ENCODE results near the gene DNAJB6. TPM values are rescaled to one million over a fixed set of nuclear protein-coding genes. Genes with fewer than 3 reads are reported as not detected.

The DNAJB6 gene
- total RNA-seq, 1 donor from 2014 or later = 97.2 TPM

DNA sequence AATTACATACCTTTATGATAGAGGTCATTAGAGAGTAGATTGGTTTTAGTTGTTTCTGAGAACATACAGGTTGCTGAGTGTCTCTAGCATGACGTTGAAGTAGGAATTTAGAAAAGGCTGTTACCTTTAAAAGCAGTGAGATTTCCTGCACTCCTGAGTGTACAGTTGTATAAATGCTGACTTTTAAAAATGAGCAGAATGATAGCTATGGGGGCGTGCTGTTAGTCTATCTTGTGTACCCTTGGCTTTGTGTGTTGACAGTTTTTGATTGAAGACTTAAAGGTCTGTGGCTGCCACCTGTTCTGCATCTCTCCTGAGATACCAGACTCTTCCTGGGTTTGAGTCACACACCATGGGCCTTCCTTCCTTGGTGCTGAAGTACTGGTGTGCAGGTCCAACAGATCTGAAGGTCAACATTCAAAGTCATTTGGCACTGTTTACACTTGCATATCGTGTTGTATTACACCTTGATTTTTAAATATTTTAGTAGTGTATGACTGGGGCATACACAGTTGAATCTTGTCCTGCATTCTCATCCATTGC lies 23.8 kb downstream of the DNAJB6 start:
- Mint-ChIP-seq H3K4me1 (ENCODE audit: unreplicated experiment) (peaks cover 37% of the 10 kb centered on the region), H3K27me3 (no peaks in the 10 kb centered on the region), H3K36me3 (peaks cover 41% of the 10 kb centered on the region), H3K9me3 (no peaks in the 10 kb centered on the region), H3K4me3 (no peak overlapping the region), H3K27ac (peak overlapping the region; percentile 49)
- TF ChIP-seq, protein P1, sequence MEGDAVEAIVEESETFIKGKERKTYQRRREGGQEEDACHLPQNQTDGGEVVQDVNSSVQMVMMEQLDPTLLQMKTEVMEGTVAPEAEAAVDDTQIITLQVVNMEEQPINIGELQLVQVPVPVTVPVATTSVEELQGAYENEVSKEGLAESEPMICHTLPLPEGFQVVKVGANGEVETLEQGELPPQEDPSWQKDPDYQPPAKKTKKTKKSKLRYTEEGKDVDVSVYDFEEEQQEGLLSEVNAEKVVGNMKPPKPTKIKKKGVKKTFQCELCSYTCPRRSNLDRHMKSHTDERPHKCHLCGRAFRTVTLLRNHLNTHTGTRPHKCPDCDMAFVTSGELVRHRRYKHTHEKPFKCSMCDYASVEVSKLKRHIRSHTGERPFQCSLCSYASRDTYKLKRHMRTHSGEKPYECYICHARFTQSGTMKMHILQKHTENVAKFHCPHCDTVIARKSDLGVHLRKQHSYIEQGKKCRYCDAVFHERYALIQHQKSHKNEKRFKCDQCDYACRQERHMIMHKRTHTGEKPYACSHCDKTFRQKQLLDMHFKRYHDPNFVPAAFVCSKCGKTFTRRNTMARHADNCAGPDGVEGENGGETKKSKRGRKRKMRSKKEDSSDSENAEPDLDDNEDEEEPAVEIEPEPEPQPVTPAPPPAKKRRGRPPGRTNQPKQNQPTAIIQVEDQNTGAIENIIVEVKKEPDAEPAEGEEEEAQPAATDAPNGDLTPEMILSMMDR (conservative IDR thresholded peaks at IDR 0.05) = no peak
- DNase-seq (ENCODE audit: extremely low spot score, unreplicated experiment) = no peak

DNA sequence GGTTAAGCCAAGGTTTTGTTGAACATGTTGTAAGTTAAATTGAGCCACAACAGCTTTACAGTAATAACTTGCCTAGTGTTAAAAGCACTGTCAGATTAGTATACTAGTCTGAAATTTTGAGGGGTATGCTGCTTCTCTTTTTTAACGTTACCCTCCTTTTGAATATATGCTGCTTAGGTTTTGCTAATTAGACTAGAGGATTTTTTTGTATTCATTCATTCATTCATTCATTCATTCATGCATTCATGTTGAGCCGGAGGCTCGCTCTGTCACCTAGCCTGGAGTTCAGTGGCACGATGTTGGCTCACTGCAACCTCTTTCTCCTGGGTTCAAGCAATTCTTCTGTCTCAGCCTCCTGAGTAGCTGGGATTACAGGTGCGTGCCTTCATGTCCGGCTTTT lies 24.7 kb downstream of the DNAJB6 start:
- no peaks in the 10 kb centered on the region for H3K27me3 Mint-ChIP-seq
- TF ChIP-seq, protein P1 (conservative IDR thresholded peaks at IDR 0.05) = no peak
- H3K4me3 Mint-ChIP-seq = no peak overlapping the region
- DNase-seq (ENCODE audit: extremely low spot score, unreplicated experiment) = no peak
- H3K9me3 Mint-ChIP-seq = no peaks in the 10 kb centered on the region
- peaks cover 28% of the 10 kb centered on the region for H3K4me1 Mint-ChIP-seq (ENCODE audit: unreplicated experiment)
- no peak overlapping the region for H3K27ac Mint-ChIP-seq
- peaks cover 42% of the 10 kb centered on the region for H3K36me3 Mint-ChIP-seq

DNA sequence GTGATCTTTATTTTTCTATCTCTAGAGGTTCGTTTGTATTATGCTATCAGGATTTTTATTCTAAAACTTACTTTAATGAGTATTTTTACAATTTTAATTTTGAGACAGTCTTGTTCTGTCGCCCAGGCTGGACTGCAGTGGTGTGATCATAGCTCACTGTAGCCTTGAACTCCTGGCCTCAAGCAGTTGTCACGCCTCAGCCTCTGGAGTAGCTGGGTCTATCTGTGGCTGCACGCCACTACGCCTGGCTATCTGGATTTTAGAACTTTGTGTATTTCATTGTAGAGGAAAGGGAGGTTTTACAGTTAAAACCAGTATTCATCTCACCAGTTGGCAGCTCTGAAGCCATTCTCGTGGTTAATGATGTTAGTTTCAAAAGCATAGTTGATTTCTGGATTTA lies 25.9 kb downstream of the DNAJB6 start:
- Mint-ChIP-seq H3K4me1 (ENCODE audit: unreplicated experiment) (peaks cover 24% of the 10 kb centered on the region), H3K27me3 (no peaks in the 10 kb centered on the region), H3K27ac (no peak overlapping the region), H3K9me3 (no peaks in the 10 kb centered on the region), H3K36me3 (peaks cover 46% of the 10 kb centered on the region), H3K4me3 (no peak overlapping the region)
- DNase-seq (ENCODE audit: extremely low spot score, unreplicated experiment) = no peak
- TF ChIP-seq, protein P1 (conservative IDR thresholded peaks at IDR 0.05) = no peak

DNA sequence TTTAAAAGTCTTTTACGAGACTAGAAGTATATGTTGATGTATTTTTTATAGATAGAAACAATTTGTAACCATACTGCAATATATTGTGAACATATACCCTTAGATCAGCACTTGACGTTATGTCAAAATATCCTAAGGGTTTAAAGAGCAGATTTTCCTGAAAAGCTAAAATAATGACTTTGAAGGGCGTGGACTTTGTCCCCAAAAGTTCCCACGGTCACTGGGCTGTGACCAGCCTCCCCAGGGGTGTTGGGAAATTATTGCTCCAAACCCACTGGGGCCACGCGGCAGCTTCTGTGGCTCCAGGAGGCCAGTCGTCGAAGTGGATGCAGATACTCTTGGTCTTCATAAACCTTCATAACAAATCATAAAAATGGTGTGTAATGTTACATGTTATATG lies 29.9 kb downstream of the DNAJB6 start:
- Mint-ChIP-seq H3K4me3 (no peak overlapping the region), H3K27me3 (no peaks in the 10 kb centered on the region), H3K36me3 (peaks cover 47% of the 10 kb centered on the region), H3K9me3 (no peaks in the 10 kb centered on the region), H3K4me1 (ENCODE audit: unreplicated experiment) (no peaks in the 10 kb centered on the region), H3K27ac (no peak overlapping the region)
- DNase-seq (ENCODE audit: extremely low spot score, unreplicated experiment) = no peak
- TF ChIP-seq, protein P1 (conservative IDR thresholded peaks at IDR 0.05) = no peak

DNA sequence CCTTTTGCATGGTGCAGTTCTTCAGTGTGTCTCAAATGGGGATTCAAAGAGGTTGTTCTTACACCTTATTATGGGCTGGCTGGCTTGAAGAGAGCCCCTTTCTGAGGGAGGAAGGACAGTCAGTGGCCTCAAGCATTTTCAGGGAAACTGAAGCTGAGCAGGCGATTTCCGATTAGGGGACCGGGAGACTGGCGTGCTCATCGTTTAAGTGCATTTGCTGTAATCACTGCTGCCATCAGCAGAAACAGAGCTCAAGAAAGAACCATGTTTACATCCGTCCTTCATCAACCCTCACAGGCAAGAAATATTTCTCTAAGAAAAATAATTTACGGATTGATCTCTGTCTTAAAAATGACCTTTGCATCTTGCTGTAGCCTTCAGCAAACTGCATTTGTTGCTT lies 32.2 kb downstream of the DNAJB6 start:
- peaks cover 53% of the 10 kb centered on the region for H3K36me3 Mint-ChIP-seq

More for the DNA sequence above, 32.2 kb downstream of the DNAJB6 start:
- H3K27ac Mint-ChIP-seq = no peak overlapping the region
- no peaks in the 10 kb centered on the region for H3K4me1 Mint-ChIP-seq (ENCODE audit: unreplicated experiment)
- no peak for DNase-seq (ENCODE audit: extremely low spot score, unreplicated experiment)
- no peaks in the 10 kb centered on the region for H3K27me3 Mint-ChIP-seq
- H3K9me3 Mint-ChIP-seq = no peaks in the 10 kb centered on the region
- TF ChIP-seq, protein P1 (conservative IDR thresholded peaks at IDR 0.05) = no peak
- H3K4me3 Mint-ChIP-seq = no peak overlapping the region
